T-helper 2 cell (primary cell): ENCODE data around the gene TTPAL.

Experiments used
- DNase-seq, 5 experiments: peaks; one replicate each; pipeline versions ENCODE4 v3.0.0 to v3.0.0-alpha.2; 2012 to 2022
- total RNA-seq, 2 donors: gene quantifications; one replicate each; lab custom pipeline; 2026; lab: John Stamatoyannopoulos, UW

Gene TTPAL
- 13.4 to 27.0 reads per million in 2 donors for total RNA-seq

GRCh38 chr20:44475694-44476560 is at the start of gene TTPAL:
TTPAL (plus strand) TSS chr20:44475874; CDS start chr20:44480000, 4,126 bp downstream.
- DNase-seq: peak; percentile 73 to 91 (median 81)

- no peak for DNase-seq
Observed at GRCh38 chr20:44425923-44426322, 49.8 kb upstream of the TTPAL start.

- DNase-seq: no peak
Observed at GRCh38 chr20:44426879-44427790, 48.5 kb upstream of the TTPAL start.

- no peak for DNase-seq
Observed at GRCh38 chr20:44427804-44428173, 47.9 kb upstream of the TTPAL start.

GRCh38 chr20:44428174-44429016 is 47.3 kb upstream of the TTPAL start:
- DNase-seq: no peak

- DNase-seq: no peak
Observed at GRCh38 chr20:44429017-44429339, 46.7 kb upstream of the TTPAL start.

- no peak for DNase-seq
Observed at GRCh38 chr20:44429419-44430269, 46.0 kb upstream of the TTPAL start.

GRCh38 chr20:44430270-44431065 is 45.2 kb upstream of the TTPAL start:
- no peak for DNase-seq

GRCh38 chr20:44431118-44431501 is 44.6 kb upstream of the TTPAL start:
- DNase-seq: no peak

- no peak for DNase-seq
Observed at GRCh38 chr20:44431502-44432234, 44.0 kb upstream of the TTPAL start.

GRCh38 chr20:44432618-44433577 is 42.8 kb upstream of the TTPAL start:
- no peak for DNase-seq

- DNase-seq: no peak
Observed at GRCh38 chr20:44433751-44434538, 41.7 kb upstream of the TTPAL start.

- no peak for DNase-seq
Observed at GRCh38 chr20:44435630-44436335, 39.9 kb upstream of the TTPAL start.

- DNase-seq: no peak
Observed at GRCh38 chr20:44436393-44436792, 39.3 kb upstream of the TTPAL start.

GRCh38 chr20:44437497-44437896 is 38.2 kb upstream of the TTPAL start:
- DNase-seq: no peak

GRCh38 chr20:44438782-44439181 is 36.9 kb upstream of the TTPAL start:
- DNase-seq: no peak

GRCh38 chr20:44439318-44439717 is 36.4 kb upstream of the TTPAL start:
- DNase-seq: no peak
